ENCODE results near the gene ST8SIA5. TPM values are rescaled to one million over a fixed set of nuclear protein-coding genes. Genes with fewer than 3 reads are reported as not detected.

ST8SIA5 gene
- total RNA-seq, 1 donor from 2014 or later, result 0.20 TPM

DNA sequence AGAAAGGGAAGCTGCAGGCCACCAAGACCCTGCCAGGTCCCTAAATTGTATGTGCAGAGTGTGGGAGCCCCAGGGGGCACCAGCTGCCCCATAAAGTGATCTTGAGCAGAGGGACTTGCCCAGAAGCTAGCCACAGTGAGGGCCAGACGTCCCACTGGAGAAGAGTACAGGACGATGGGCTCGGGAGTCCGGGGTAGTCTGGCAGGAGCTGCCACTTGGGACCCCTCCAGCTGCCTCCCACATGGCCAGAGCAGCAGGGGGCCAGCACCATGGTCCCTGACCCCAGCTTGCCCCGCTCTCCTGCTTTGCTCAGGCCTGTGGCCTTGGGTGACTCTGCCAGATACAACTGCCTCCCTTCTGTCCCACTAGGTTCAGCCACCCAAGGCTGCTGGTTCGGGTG lies 88.2 kb downstream of the ST8SIA5 start:
- Mint-ChIP-seq H3K4me3 (no peak overlapping the region), H3K36me3 (no peaks in the 10 kb centered on the region), H3K9me3 (peaks cover 1% of the 10 kb centered on the region), H3K4me1 (peaks cover 9% of the 10 kb centered on the region), H3K27ac (no peak overlapping the region), H3K27me3 (ENCODE audit: low read depth) (peaks cover 15% of the 10 kb centered on the region)
- DNase-seq (ENCODE audit: low spot score in 2 of 2, unreplicated experiment in 2 of 2), result no peak
- TF ChIP-seq, protein P1, sequence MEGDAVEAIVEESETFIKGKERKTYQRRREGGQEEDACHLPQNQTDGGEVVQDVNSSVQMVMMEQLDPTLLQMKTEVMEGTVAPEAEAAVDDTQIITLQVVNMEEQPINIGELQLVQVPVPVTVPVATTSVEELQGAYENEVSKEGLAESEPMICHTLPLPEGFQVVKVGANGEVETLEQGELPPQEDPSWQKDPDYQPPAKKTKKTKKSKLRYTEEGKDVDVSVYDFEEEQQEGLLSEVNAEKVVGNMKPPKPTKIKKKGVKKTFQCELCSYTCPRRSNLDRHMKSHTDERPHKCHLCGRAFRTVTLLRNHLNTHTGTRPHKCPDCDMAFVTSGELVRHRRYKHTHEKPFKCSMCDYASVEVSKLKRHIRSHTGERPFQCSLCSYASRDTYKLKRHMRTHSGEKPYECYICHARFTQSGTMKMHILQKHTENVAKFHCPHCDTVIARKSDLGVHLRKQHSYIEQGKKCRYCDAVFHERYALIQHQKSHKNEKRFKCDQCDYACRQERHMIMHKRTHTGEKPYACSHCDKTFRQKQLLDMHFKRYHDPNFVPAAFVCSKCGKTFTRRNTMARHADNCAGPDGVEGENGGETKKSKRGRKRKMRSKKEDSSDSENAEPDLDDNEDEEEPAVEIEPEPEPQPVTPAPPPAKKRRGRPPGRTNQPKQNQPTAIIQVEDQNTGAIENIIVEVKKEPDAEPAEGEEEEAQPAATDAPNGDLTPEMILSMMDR (IDR thresholded peaks at IDR 0.05; ENCODE audit: unreplicated experiment), result no peak

GRCh38 chr18:46668135-46668534 lies 88.7 kb downstream of the ST8SIA5 start:
- H3K4me3 Mint-ChIP-seq, result no peak overlapping the region
- TF ChIP-seq, protein P1 (IDR thresholded peaks at IDR 0.05; ENCODE audit: unreplicated experiment), result no peak
- H3K27ac Mint-ChIP-seq, result no peak overlapping the region
- H3K36me3 Mint-ChIP-seq, result no peaks in the 10 kb centered on the region
- H3K4me1 Mint-ChIP-seq, result peaks cover 9% of the 10 kb centered on the region
- H3K27me3 Mint-ChIP-seq (ENCODE audit: low read depth), result peaks cover 13% of the 10 kb centered on the region
- DNase-seq (ENCODE audit: low spot score in 2 of 2, unreplicated experiment in 2 of 2), result no peak
- peaks cover 5% of the 10 kb centered on the region for H3K9me3 Mint-ChIP-seq

DNA sequence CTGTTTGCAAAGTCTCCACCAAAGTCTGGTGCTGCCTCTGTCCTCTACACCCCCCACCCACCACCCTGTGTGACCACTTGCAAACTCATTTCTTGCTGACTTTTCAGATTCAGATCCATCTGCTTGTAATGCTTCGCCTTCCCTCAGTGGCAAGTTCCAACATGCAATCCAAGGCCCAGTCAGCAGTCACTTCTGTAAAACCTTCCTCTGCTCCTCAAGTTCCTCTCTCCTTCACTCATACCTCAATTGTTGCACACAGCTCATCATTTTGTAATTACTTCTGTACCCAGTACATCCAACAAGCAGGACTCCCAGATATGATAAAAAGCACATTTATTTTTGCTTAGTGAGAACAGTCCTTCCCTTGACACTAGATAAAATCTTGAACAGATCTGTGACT lies 93.3 kb downstream of the ST8SIA5 start:
- TF ChIP-seq, protein P1 (IDR thresholded peaks at IDR 0.05; ENCODE audit: unreplicated experiment), result no peak
- Mint-ChIP-seq H3K27me3 (ENCODE audit: low read depth) (peaks cover 13% of the 10 kb centered on the region), H3K9me3 (peaks cover 9% of the 10 kb centered on the region), H3K4me3 (no peak overlapping the region), H3K36me3 (no peaks in the 10 kb centered on the region), H3K4me1 (no peaks in the 10 kb centered on the region), H3K27ac (no peak overlapping the region)
- DNase-seq (ENCODE audit: low spot score in 2 of 2, unreplicated experiment in 2 of 2), result no peak

DNA sequence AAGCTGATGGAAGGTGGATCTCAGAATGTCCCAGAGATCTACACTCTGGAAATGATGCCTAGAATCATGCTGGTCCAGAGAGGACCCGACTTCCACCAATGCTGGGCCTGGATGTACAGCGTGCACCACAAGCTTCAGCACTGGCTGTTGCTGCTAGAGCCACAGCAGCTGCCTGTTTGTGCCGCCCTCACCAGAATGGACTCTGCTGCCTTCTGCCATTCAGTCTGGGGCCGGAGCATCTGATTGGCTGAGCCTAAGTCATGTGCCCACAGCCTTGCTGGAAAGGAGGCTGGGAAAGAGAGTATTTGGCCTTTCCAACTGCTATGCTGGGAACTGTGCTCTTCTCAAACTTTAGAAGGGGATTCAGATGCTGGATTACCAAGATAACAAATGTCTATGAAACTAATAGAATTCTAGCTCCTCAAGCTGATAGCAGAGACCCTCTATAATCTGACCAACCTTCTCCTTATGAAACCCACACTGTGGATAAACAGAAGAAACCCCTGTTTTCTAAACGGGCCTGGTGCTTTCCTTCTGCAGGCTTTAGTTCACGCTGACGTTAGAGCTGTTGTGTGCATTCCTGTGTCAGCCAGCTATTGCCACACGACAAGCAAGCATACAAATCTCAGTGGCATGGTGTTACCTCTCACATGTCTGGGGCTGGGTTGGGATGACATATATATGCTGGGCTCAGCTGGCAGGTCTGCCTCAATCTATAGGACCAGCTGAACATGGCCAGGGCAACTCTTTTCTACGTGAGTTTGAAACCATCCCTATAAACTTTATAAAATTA lies 95.7 kb downstream of the ST8SIA5 start:
- H3K27ac Mint-ChIP-seq, result no peak overlapping the region
- no peak for DNase-seq (ENCODE audit: low spot score in 2 of 2, unreplicated experiment in 2 of 2)

DNA sequence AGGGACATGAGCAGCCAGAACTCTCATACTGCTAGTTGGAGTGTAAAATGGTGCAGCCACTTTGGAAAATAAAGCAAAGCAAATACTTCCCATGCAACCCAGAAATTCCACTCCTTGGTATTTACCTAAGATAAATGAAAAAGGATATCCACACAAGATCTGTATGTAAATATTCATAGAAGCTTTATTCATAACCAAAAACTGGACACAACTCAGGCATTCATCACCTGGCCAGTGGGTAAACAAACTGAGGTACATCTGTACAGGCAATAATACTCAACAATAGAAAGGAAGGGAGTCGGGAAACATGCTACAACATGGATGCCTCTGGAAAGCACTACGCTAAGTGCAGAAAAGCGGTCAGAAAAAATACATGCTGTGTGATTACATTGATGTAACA lies 97.4 kb downstream of the ST8SIA5 start:
- Mint-ChIP-seq H3K27ac (no peak overlapping the region), H3K36me3 (no peaks in the 10 kb centered on the region), H3K4me1 (no peaks in the 10 kb centered on the region), H3K9me3 (peaks cover 9% of the 10 kb centered on the region), H3K4me3 (no peak overlapping the region), H3K27me3 (ENCODE audit: low read depth) (peaks cover 5% of the 10 kb centered on the region)
- TF ChIP-seq, protein P1 (IDR thresholded peaks at IDR 0.05; ENCODE audit: unreplicated experiment), result no peak
- DNase-seq (ENCODE audit: low spot score in 2 of 2, unreplicated experiment in 2 of 2), result no peak

More for the DNA sequence above, 95.7 kb downstream of the ST8SIA5 start:
- no peaks in the 10 kb centered on the region for H3K36me3 Mint-ChIP-seq
- H3K4me3 Mint-ChIP-seq, result no peak overlapping the region
- TF ChIP-seq, protein P1 (IDR thresholded peaks at IDR 0.05; ENCODE audit: unreplicated experiment), result no peak
- peaks cover 9% of the 10 kb centered on the region for H3K9me3 Mint-ChIP-seq
- no peaks in the 10 kb centered on the region for H3K4me1 Mint-ChIP-seq
- H3K27me3 Mint-ChIP-seq (ENCODE audit: low read depth), result peaks cover 8% of the 10 kb centered on the region
